Heart right ventricle (tissue), 16 donors: ENCODE data around the gene PCDHGC4. TPM values are rescaled to one million over a fixed set of nuclear protein-coding genes. Genes with fewer than 3 reads are reported as not detected.

ENCODE experiments used
- ATAC-seq, 8 donors: fragments of 200-7000 bp; cut with Tn5 transposase; one replicate each; pipeline ENCODE4 v1.9.1; 2020; ENCODE audit warnings: mild to moderate bottlenecking in 8 of 8, moderate library complexity in 8 of 8, moderate number of reproducible peaks in 1 of 8
- DNase-seq, 2 donors: peaks; one replicate each; pipeline ENCODE4 v3.0.0-alpha.2; 2020
- H3K27ac ChIP-seq, 10 donors: fragments of 200-600 bp; sonication (generic) in 2 of 10; one replicate each; pipeline versions ENCODE4 v1.5.0 to v1.8.0; 2020 to 2022; ENCODE audit warnings: mild to moderate bottlenecking in 3 of 10
- H3K27me3 ChIP-seq, 7 donors: fragments of 200-600 bp; one replicate each; pipeline ENCODE4 v1.8.0; 2021 to 2022; ENCODE audit warnings: mild to moderate bottlenecking in 2 of 7
- H3K36me3 ChIP-seq, 9 donors: fragments of 200-600 bp; sonication (generic) in 1 of 9; one replicate each; pipeline versions ENCODE4 v1.5.0 to v1.8.0; 2020 to 2022; ENCODE audit warnings: mild to moderate bottlenecking in 2 of 9
- H3K4me1 ChIP-seq, 9 donors: fragments of 200-600 bp; sonication (generic) in 1 of 9; one replicate each; pipeline versions ENCODE4 v1.5.0 to v1.8.0; 2020 to 2022; ENCODE audit warnings: mild to moderate bottlenecking in 4 of 9
- H3K4me3 ChIP-seq, 10 donors: fragments of 200-600 bp; sonication (generic) in 2 of 10; one replicate each; pipeline versions ENCODE4 v1.5.0 to v1.8.0; 2020 to 2022; ENCODE audit warnings: mild to moderate bottlenecking in 7 of 10, moderate library complexity in 2 of 10
- H3K9me3 ChIP-seq, 11 donors: fragments of 200-600 bp in 10 of 11; sonication (generic) in 2 of 11; one replicate each; pipeline versions ENCODE4 v1.5.0 to v1.8.0; 2013 to 2022; ENCODE audit warnings: mild to moderate bottlenecking in 2 of 11, control low read depth in 1 of 11, moderate library complexity in 1 of 11
- CTCF ChIP-seq, 9 donors: fragments of 200-600 bp; sonication (generic) in 2 of 9; IDR thresholded peaks; one replicate each; pipeline versions ENCODE4 v1.5.0 to v1.8.0; 2021 to 2022; ENCODE audit warnings: antibody characterized with exemption in 9 of 9, mild to moderate bottlenecking in 5 of 9, moderate library complexity in 1 of 9
- WGBS, 2 donors: extraction: QIAGEN DNeasy Blood & Tissue Kit; methylation state at CpG; one replicate each; pipeline ENCODE4 v1.1.7; 2013; ENCODE audit warnings: inconsistent platforms in 1 of 2; 5-methylcytosine and 5-hydroxymethylcytosine counted together
- intact Hi-C, 10 donors: fragments of 100-400 bp; cut with DNase I; formaldehyde crosslinking; loops; one replicate each; pipeline versions ENCODE4 v1.11.1 to v1.14.2; 2022
- polyA plus RNA-seq, 2 donors: library from polyadenylated mRNA; stranded (reverse); fragments of 200-250 nt; gene quantifications; one replicate each; pipeline ENCODE4 v1.2.3, GENCODE V29; 2013
- total RNA-seq, 10 donors: library from RNA; stranded (reverse); fragmentation: NEBNext Ultra II Directional in 3 of 10; extraction: Animal tissue kit (Norgen Biotek cat#: 25700) in 3 of 10; gene quantifications; one replicate each; pipeline versions ENCODE4 v1.2.1 to v1.2.4, GENCODE V29; 2021 to 2023
- donor health status: Arrhythmogenic right ventricular cardiomyopathy.
- donor health status: ischemic (EF 13 %, LVEDD 7.1; RV severe dilation, severe dysfunction).
- donor health status: healthy with polysubstance abuse.
- donor health status: DM: no; HTN: yes; CAD: no.
- donor health status: DM: no; HTN: no; CAD: no.
- donor health status: ischemic (EF 25% LVEDD 6.9; RV normal size, moderate dysfunction).
- donor health status: ischemic (EF 25% LVEDD 5.7; RV mildly dilated, moderate dysfunction).
- donor health status: healthy.
- donor health status: DM: yes; HTN: yes; CAD: no.
- donor health status: Ischemic cardiomyopathy.
- donor health status: ischemic (EF 35%, LVEDD 5.7; RV mildly dilated, moderate dysfunction).
- donor health status: nonischemic (EF 11% LVEDD 7.7; RV severe dilation, severe dysfunction).
- donor health status: DM: yes; HTN: yes; CAD: no.
- donor health status: PGD.
- donor health status: ischemic (EF 29% LVEDD 5.4; RV normal size, mild dysfunction).
- donor health status: nonischemic (EF 23%, LVEDD 6.1; RV moderate dilation, normal function).

PCDHGC4 gene
- total and polyA plus RNA-seq, 12 donors = 0.12 to 5.0 (median 3.1) TPM

- DNase-seq (peak; percentile 64 to 65), ATAC-seq (peak; percentile 43 to 68 (median 54))
- Histone ChIP-seq H3K4me3 (peak overlapping the region in 2 of 10 donors; percentile 34 to 41), H3K36me3 (peaks cover 0 to 73% (median 15%) of the 10 kb centered on the region in 9 donors), H3K9me3 (no peaks in the 10 kb centered on the region), H3K4me1 (peaks cover 20 to 52% (median 40%) of the 10 kb centered on the region in 9 donors), H3K27me3 (no peaks in the 10 kb centered on the region), H3K27ac (peak overlapping the region; percentile 59 to 95 (median 82))
- intact Hi-C loops = loop anchor here in 1 of 10 donors (2.0 kb wide), 1 partner anchor 17 kb away; no protein-coding TSS in a partner anchor
- no peak for TF ChIP-seq CTCF (IDR thresholded peaks at IDR 0.05)
- 40 to 41% methylated on average over 11 of the region's 11 CpGs for WGBS, 2 donors
Measured at GRCh38 chr5:141507387-141508091, 22.7 kb downstream of the PCDHGC4 start.

DNA sequence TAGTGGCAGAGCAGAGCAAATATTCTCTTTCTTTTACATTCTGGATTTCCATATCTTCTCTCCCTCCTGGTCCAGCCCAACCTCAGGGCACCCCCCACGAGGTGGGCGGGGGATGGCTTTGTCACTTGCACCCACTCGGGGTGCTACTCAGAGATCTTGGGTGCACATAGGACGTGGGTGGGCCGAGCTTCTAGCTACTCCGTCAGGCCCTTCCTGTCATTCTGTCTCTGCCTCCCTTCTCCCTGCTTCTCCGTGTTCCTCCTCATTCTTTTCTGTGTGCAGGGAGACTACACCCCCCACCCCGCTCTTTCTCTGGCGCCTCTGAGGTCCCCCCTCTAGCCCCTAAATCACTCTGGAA, 23.6 kb downstream of the PCDHGC4 start:
- Histone ChIP-seq H3K4me3 (peak overlapping the region in 8 of 10 donors; percentile 4 to 41 (median 32)), H3K9me3 (no peaks in the 10 kb centered on the region), H3K27ac (peak overlapping the region; percentile 59 to 95 (median 82)), H3K4me1 (peaks cover 20 to 61% (median 49%) of the 10 kb centered on the region in 9 donors), H3K36me3 (peaks cover 0 to 64% (median 15%) of the 10 kb centered on the region in 9 donors), H3K27me3 (no peaks in the 10 kb centered on the region)
- WGBS, 2 donors = 37 to 45% methylated on average over 9 of the region's 9 CpGs
- DNase-seq = no peak
- peak in 5 of 8 donors; percentile 1 to 15 (median 3) for ATAC-seq
- TF ChIP-seq CTCF (IDR thresholded peaks at IDR 0.05) = no peak
- intact Hi-C loops = loop anchor here in 1 of 10 donors (2.0 kb wide), 1 partner anchor 16 kb away; no protein-coding TSS in a partner anchor

DNA sequence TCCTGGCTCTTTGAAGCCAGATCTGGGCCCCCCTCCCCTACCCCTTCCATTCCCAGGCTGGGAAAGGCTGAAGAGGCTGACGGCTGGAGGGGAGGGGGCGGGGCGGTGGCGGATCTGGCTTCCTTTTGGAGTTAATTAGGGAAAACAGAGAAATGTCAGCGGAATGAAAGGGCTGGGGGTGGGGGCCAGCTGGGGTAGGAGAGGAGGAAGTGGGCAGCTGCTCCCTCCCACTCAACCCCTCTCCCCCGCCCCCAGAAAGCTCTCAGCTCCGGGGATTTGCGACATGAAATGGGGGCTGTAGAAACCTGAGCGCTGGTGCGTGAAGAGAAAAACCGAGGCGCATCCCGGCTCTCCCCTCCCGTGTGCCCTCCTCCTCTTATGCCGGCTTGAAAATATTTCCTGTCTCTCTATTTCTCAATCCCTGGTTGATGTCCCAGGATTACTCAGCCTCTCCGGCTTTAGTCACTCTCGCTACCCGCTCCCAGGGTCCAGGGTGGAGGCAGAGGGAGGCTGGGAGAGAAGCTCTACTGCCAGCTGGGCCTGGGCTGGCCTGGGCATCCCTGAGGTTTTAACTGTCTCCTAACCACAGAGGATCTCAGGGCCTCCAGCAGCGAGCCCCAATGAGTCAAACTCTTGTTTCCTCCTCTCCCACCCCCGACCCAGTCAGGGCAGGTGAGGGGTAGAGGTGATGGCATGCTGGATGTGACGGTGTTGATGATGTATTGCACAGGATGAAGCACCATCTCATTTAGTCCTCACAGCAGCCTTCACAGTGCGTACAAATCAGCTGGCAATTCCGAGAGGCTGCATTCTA, 24.2 kb downstream of the PCDHGC4 start:
- DNase-seq (peak; percentile 56 to 60), ATAC-seq (peak; percentile 18 to 65 (median 40))
- WGBS, 2 donors = 40 to 52% methylated on average over 23 of the region's 23 CpGs
- no peak for TF ChIP-seq CTCF (IDR thresholded peaks at IDR 0.05)
- intact Hi-C loops = loop anchor here in 1 of 10 donors (2.0 kb wide), 1 partner anchor 16 kb away; no protein-coding TSS in a partner anchor
- H3K9me3 ChIP-seq = no peaks in the 10 kb centered on the region
- peaks cover 22 to 67% (median 55%) of the 10 kb centered on the region in 9 donors for H3K4me1 ChIP-seq
- peak overlapping the region; percentile 59 to 95 (median 82) for H3K27ac ChIP-seq
- H3K27me3 ChIP-seq = no peaks in the 10 kb centered on the region
- H3K36me3 ChIP-seq = peaks cover 0 to 59% (median 15%) of the 10 kb centered on the region in 9 donors
- peak overlapping the region in 8 of 10 donors; percentile 4 to 41 (median 32) for H3K4me3 ChIP-seq

- ATAC-seq (no peak), DNase-seq (no peak)
- no peaks in the 10 kb centered on the region for H3K27me3 ChIP-seq
- peaks cover 31 to 78% (median 66%) of the 10 kb centered on the region in 9 donors for H3K4me1 ChIP-seq
- no peak for TF ChIP-seq CTCF (IDR thresholded peaks at IDR 0.05)
- H3K9me3 ChIP-seq = no peaks in the 10 kb centered on the region
- H3K27ac ChIP-seq = peak overlapping the region in 7 of 10 donors; percentile 67 to 95 (median 84)
- WGBS, 2 donors = 90 to 91% methylated on average over 9 of the region's 9 CpGs
- no peak overlapping the region for H3K4me3 ChIP-seq
- intact Hi-C loops = loop anchor here in 2 of 10 donors (5.0 kb wide), 1 partner anchor 33 kb away; the partner anchor contains the start of gene PCDHGC3 (in 2 of the 2)
- peaks cover 0 to 48% (median 15%) of the 10 kb centered on the region in 9 donors for H3K36me3 ChIP-seq
Measured at GRCh38 chr5:141510160-141510559, 25.3 kb downstream of the PCDHGC4 start.
